GM23248 (cell line): ENCODE data around the gene LRP1. TPM values are rescaled to one million over a fixed set of nuclear protein-coding genes. Genes with fewer than 3 reads are reported as not detected.

ENCODE experiments used
- DNase-seq: peaks from one replicate; pipeline ENCODE4 v3.0.0-alpha.2; 2015
- H2AFZ ChIP-seq: fragments of 200-600 bp; sonication (generic); 2 replicates; pipeline ENCODE4 v1.6.1; 2016; ENCODE audit warnings: antibody characterized with exemption
- H3F3A ChIP-seq: fragments of 200-600 bp; sonication (generic); 2 replicates; pipeline ENCODE4 v1.6.1; 2016; ENCODE audit warnings: mild to moderate bottlenecking, antibody characterized with exemption, mixed run types; ENCODE audit not compliant: insufficient read depth
- H3K27ac ChIP-seq: fragments of 200-600 bp; sonication (generic); 2 replicates; pipeline ENCODE4 v1.5.1; 2016; ENCODE audit warnings: mild to moderate bottlenecking
- H3K27me3 ChIP-seq: fragments of 200-600 bp; sonication (generic); replicated peaks from 2 replicates; pipeline ENCODE4 v1.6.1; 2016; ENCODE audit warnings: mild to moderate bottlenecking; ENCODE audit not compliant: insufficient read depth
- H3K36me3 ChIP-seq: fragments of 200-600 bp; sonication (generic); 2 replicates; pipeline ENCODE4 v1.6.1; 2016; ENCODE audit warnings: low read depth, mild to moderate bottlenecking
- H3K4me1 ChIP-seq: fragments of 200-600 bp; sonication (generic); 2 replicates; pipeline ENCODE4 v1.6.1; 2016; ENCODE audit warnings: mild to moderate bottlenecking; ENCODE audit not compliant: insufficient read depth
- H3K4me2 ChIP-seq: fragments of 200-600 bp; sonication (generic); one replicate; pipeline ENCODE4 v1.6.1; 2016; ENCODE audit warnings: mild to moderate bottlenecking; ENCODE audit not compliant: unreplicated experiment
- H3K4me3 ChIP-seq: fragments of 200-600 bp; sonication (generic); 2 replicates; pipeline ENCODE4 v1.5.1; 2016; ENCODE audit warnings: mild to moderate bottlenecking
- H3K79me2 ChIP-seq: fragments of 200-600 bp; sonication (generic); 2 replicates; pipeline ENCODE4 v1.6.1; 2016; ENCODE audit warnings: mild to moderate bottlenecking; ENCODE audit not compliant: insufficient read depth
- H3K9ac ChIP-seq: fragments of 200-600 bp; sonication (generic); 2 replicates; pipeline ENCODE4 v1.6.1; 2016; ENCODE audit warnings: mild to moderate bottlenecking
- H3K9me2 ChIP-seq: fragments of 200-600 bp; sonication (generic); 2 replicates; pipeline ENCODE4 v1.6.1; 2016; ENCODE audit warnings: mixed run types, mild to moderate bottlenecking, moderate library complexity; ENCODE audit not compliant: insufficient read depth
- H3K9me3 ChIP-seq: fragments of 200-600 bp; sonication (generic); one replicate; pipeline ENCODE4 v1.6.1; 2017; ENCODE audit warnings: low read depth
- H4K20me1 ChIP-seq: fragments of 200-600 bp; sonication (generic); 2 replicates; pipeline ENCODE4 v1.6.0; 2016; ENCODE audit not compliant: insufficient read depth
- EZH2 ChIP-seq: fragments of 200-600 bp; sonication (generic); IDR thresholded peaks from 2 replicates; pipeline ENCODE4 v1.6.1; 2018; ENCODE audit warnings: antibody characterized with exemption, mild to moderate bottlenecking; ENCODE audit not compliant: insufficient read depth, poor library complexity, severe bottlenecking
- EZH2phosphoT487 ChIP-seq: fragments of 200-600 bp; sonication (generic); IDR thresholded peaks from 2 replicates; pipeline ENCODE4 v1.6.1; 2018; ENCODE audit warnings: antibody characterized with exemption, moderate library complexity, mild to moderate bottlenecking, low read depth; ENCODE audit not compliant: insufficient read depth
- WGBS, 2 experiments: methylation state at CpG; one replicate each; pipeline ENCODE4 v1.1.6; 2015 to 2017; ENCODE audit warnings: low lambda C conversion rate in 2 of 2, low coverage in 1 of 2; ENCODE audit errors: missing lambda C conversion rate in 2 of 2; 5-methylcytosine and 5-hydroxymethylcytosine counted together
- in situ Hi-C: fragments of 300-500 bp; cut with MboI; formaldehyde crosslinking; loops from 2 replicates; pipeline ENCODE4 v1.15.0; 2020
- polyA plus RNA-seq: library from polyadenylated mRNA; unstranded; fragments of >200 nt; fragmentation: Nextera tagmentation; extraction: Ambion mirVana; gene quantifications from 2 replicates; pipeline ENCODE4 v1.2.1, GENCODE V29; 2016
- total RNA-seq: library from RNA; depleted of rRNA; stranded (reverse); fragments of >200 nt; shearing (Covaris generic); gene quantifications from 2 replicates; pipeline ENCODE4 v1.2.3, GENCODE V29; 2014

LRP1 gene
- total and polyA plus RNA-seq, 2 experiments from 2014 or later = 166 to 257 TPM

- in situ Hi-C loops = no loop called here
These were observed 96.1 kb downstream of the LRP1 start for GRCh38 chr12:57224278-57224972.

GRCh38 chr12:57224973-57225679 lies 96.8 kb downstream of the LRP1 start:
- DNase-seq = peak; percentile 65
- Histone ChIP-seq H3K9me2 (no peaks in the 10 kb centered on the region), H2AFZ (no peak overlapping the region), H3K9ac (no peak overlapping the region), H3K4me2 (no peak overlapping the region), H3F3A (peaks cover 7% of the 10 kb centered on the region), H4K20me1 (no peaks in the 10 kb centered on the region), H3K27ac (no peak overlapping the region), H3K4me3 (no peak overlapping the region), H3K9me3 (no peaks in the 10 kb centered on the region), H3K4me1 (peaks cover 9% of the 10 kb centered on the region), H3K79me2 (peaks cover 11% of the 10 kb centered on the region), H3K36me3 (no peaks in the 10 kb centered on the region), H3K27me3 (peaks cover 17% of the 10 kb centered on the region)
- WGBS, 2 experiments = 22 to 24% methylated on average over 43 to 49 of the region's 61 CpGs
- in situ Hi-C loops = no loop called here
- TF ChIP-seq EZH2 (no peak), EZH2phosphoT487 (no peak)

More at GRCh38 chr12:57224278-57224972, 96.1 kb downstream of the LRP1 start:
- no peaks in the 10 kb centered on the region for H4K20me1 ChIP-seq
- H3K79me2 ChIP-seq = peaks cover 6% of the 10 kb centered on the region; the same call in 1 of the 2 replicates
- H3K4me2 ChIP-seq = no peak overlapping the region
- no peak for TF ChIP-seq EZH2phosphoT487
- TF ChIP-seq EZH2 = no peak
- no peak for DNase-seq
- H3K4me1 ChIP-seq = peaks cover 9% of the 10 kb centered on the region
- H2AFZ ChIP-seq = no peak overlapping the region
- no peak overlapping the region for H3K27ac ChIP-seq
- no peak overlapping the region for H3K9ac ChIP-seq
- peaks cover 7% of the 10 kb centered on the region; the same call in 1 of the 2 replicates for H3F3A ChIP-seq
- 69 to 82% methylated on average over 24 to 28 of the region's 30 CpGs for WGBS, 2 experiments
- H3K36me3 ChIP-seq = no peaks in the 10 kb centered on the region
- no peaks in the 10 kb centered on the region for H3K9me3 ChIP-seq
- H3K9me2 ChIP-seq = no peaks in the 10 kb centered on the region
- peaks cover 17% of the 10 kb centered on the region for H3K27me3 ChIP-seq
- no peak overlapping the region for H3K4me3 ChIP-seq

- Histone ChIP-seq H3K27ac (no peak overlapping the region), H3K9ac (no peak overlapping the region), H3K4me3 (no peak overlapping the region), H3K79me2 (peaks cover 17% of the 10 kb centered on the region), H3F3A (peaks cover 7% of the 10 kb centered on the region), H2AFZ (no peak overlapping the region), H3K27me3 (peaks cover 14% of the 10 kb centered on the region), H3K36me3 (no peaks in the 10 kb centered on the region), H3K4me2 (no peak overlapping the region), H3K9me2 (no peaks in the 10 kb centered on the region), H3K4me1 (peaks cover 9% of the 10 kb centered on the region), H4K20me1 (no peaks in the 10 kb centered on the region), H3K9me3 (no peaks in the 10 kb centered on the region)
- no peak for DNase-seq
- whole genome bisulfite sequencing, 2 experiments = 71% methylated on average over 18 of the region's 18 CpGs
- no peak for TF ChIP-seq EZH2
- no peak for TF ChIP-seq EZH2phosphoT487
- in situ Hi-C loops = no loop called here
These were observed 97.5 kb downstream of the LRP1 start for GRCh38 chr12:57225680-57226210.

GRCh38 chr12:57226588-57227314 lies 98.5 kb downstream of the LRP1 start:
- peaks cover 17% of the 10 kb centered on the region for H3K4me1 ChIP-seq
- H3K9me3 ChIP-seq = no peaks in the 10 kb centered on the region
- H3F3A ChIP-seq = peaks cover 7% of the 10 kb centered on the region
- H3K9me2 ChIP-seq = no peaks in the 10 kb centered on the region
- no peak overlapping the region for H3K9ac ChIP-seq
- H3K79me2 ChIP-seq = peaks cover 27% of the 10 kb centered on the region
- H2AFZ ChIP-seq = no peak overlapping the region
- no peak overlapping the region for H3K4me2 ChIP-seq
- no peak for DNase-seq
- 27 to 40% methylated on average over 15 to 35 of the region's 35 CpGs for WGBS, 2 experiments
- H4K20me1 ChIP-seq = no peaks in the 10 kb centered on the region
- TF ChIP-seq EZH2phosphoT487 = no peak
- TF ChIP-seq EZH2 = no peak
- 0 out of 2 replicates have a peak, but pooled peaks cover 4% of the 10 kb centered on the region for H3K27me3 ChIP-seq
- no peak overlapping the region for H3K4me3 ChIP-seq
- in situ Hi-C loops = no loop called here
- no peak overlapping the region for H3K27ac ChIP-seq
- peaks cover 1% of the 10 kb centered on the region; the same call in 1 of the 2 replicates for H3K36me3 ChIP-seq
